GM19238 (cell line): ENCODE data around the gene MESD.

Experiments used
- DNase-seq: peaks from one replicate; pipeline ENCODE4 v3.0.0; 2011; ENCODE audit warnings: low spot score; ENCODE audit not compliant: insufficient read length

MESD gene

DNA sequence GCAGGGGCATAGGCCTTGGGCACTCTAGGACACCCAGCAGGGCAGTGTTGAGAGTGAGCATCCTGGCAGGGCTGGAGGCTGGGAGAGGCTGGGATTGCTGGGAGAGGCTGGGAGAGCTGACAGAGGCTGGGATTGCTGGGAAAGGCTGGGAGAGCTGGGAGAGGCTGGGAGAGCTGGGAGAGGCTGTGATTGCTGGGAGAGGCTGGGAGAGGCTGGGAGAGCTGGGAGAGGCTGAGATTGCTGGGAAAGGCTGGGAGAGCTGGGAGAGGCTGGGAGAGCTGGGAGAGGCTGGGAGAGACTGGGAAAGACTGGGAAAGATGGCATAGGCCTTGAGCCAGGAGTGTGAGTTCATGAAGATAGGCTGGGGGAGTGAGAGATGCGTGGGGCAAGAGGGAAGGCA, 77.8 kb downstream of the MESD start:
- no peak for DNase-seq

DNA sequence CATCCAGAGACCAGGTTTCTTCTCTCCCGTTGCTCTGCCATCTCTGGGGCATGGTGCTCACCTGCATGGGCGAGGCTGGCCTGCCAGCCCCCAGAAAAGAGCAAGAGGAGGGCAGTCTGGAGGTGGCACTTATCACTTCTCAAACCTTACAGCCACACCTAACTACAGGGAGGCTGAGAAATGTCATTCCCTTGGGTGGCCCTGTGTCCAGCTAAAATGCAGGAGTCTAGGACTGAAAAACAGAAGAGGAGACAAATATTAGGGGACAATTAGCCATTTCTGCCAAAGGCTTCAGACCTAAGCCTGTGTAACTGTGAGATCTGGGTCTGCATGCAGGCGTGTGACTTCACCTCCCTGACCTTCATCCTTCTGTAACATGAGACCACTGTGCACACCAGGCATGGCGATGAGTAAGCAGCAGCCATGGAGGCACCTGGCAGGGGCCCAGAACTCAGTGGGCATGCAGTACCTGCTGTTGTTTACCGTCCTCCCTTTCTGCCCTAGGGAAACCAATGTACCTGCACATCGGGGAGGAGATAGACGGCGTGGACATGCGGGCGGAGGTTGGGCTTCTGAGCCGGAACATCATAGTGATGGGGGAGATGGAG, 83.4 kb downstream of the MESD start:
- no peak for DNase-seq

DNA sequence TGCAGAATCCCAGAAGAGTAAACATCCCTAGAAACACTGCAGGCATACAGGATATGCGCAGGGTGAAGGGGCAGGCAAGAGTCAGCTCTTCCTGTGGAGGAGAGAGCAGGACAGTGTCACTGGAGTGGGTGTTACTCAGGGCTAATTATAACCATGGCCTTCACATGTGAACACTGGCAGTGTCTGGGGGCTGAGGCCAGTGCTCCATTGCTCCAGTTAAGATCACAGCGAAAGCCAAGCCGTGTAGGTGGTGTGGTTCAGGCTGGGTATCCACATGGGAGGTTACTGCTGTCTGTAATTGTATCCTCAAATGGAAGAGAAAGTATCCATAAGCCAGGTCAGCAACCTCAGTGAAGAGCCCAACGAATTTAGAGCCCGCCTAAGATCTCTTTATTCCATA, 84.6 kb downstream of the MESD start:
- no peak for DNase-seq

DNA sequence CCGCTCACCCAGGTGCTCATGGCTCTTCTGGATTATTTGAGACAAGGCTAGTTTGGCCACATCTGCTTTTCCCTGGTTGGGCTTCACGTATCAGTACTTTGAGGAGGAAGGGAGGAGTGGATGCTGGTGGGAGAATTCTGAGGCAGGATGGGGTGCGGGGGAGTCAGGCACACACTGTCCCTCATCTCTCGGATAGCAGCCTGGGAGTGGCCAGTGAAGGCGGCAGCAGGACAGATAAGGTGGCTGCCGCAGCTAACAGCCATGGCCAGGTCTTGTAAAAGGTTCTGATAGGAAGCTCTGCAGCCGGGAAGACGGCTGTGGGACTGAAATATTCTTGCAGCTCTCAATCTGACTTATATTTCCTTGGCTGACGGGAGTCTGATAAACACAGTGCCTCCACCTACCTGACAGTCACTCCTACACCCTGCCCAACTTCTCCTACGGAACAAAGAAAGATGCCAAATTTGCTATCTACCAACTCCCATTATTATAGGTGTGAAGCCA, 87.3 kb downstream of the MESD start:
- no peak for DNase-seq

DNA sequence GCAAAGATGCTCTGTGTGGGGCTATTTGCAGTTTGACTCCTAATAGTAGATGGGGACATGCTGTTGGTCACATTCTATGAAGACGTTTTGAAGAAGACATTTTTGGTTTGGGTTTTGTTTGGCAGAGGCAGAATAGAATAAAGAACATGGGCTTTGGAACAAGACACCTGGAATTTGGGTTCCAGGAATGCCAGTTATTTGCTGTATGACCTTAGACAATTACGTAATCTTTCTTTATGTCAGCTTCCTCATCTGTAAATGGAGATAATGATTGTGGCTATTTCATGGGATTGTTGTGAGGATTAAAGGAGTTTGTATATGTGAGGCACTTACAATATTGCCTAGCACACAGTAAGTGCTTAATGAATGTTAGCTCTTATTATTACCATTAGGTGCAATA, 91.6 kb downstream of the MESD start:
- no peak for DNase-seq
